WTC11 (cell line): ENCODE measurements around the gene BABAM2. TPM values are rescaled to one million over a fixed set of nuclear protein-coding genes. Genes with fewer than 3 reads are reported as not detected.

Experiments
- ATAC-seq: fragments of 200-7000 bp; cut with Tn5 transposase; 2 replicates; pipeline ENCODE4 v1.10.0; 2021; ENCODE audit warnings: mild to moderate bottlenecking, moderate library complexity
- CTCF ChIA-PET: fragments of 300-600 bp; sonication (Branson Sonifier 250); formaldehyde crosslinking; loops from one replicate; lab custom pipeline; 2021; ENCODE audit warnings: antibody characterized with exemption; lab: Charles Lee
- POLR2A ChIA-PET: fragments of 350-600 bp; sonication (Branson Sonifier 250); formaldehyde crosslinking; loops from one replicate; lab custom pipeline; 2021; ENCODE audit warnings: antibody characterized with exemption; lab: Charles Lee
- DNase-seq: peaks from one replicate; pipeline ENCODE4 v3.0.0; 2021; ENCODE audit warnings: low spot score
- H3K27ac Mint-ChIP-seq: 2 replicates; pipeline ENCODE4 v1.8.0; 2021; ENCODE audit warnings: mixed read lengths
- H3K27me3 Mint-ChIP-seq: 2 replicates; pipeline ENCODE4 v1.8.0; 2021; ENCODE audit warnings: low read depth, mild to moderate bottlenecking, moderate library complexity, mixed read lengths
- H3K36me3 Mint-ChIP-seq: 2 replicates; pipeline ENCODE4 v1.8.0; 2021; ENCODE audit warnings: mixed read lengths
- H3K4me1 Mint-ChIP-seq: 2 replicates; pipeline ENCODE4 v1.8.0; 2022; ENCODE audit warnings: mixed read lengths
- H3K4me3 Mint-ChIP-seq: 2 replicates; pipeline ENCODE4 v1.8.0; 2021; ENCODE audit warnings: mild to moderate bottlenecking, moderate library complexity, mixed read lengths
- H3K9me3 Mint-ChIP-seq: 2 replicates; pipeline ENCODE4 v1.8.0; 2021; ENCODE audit warnings: mixed read lengths
- AR ChIP-seq: fragments of 250-450 bp; sonication (Bioruptor Pico); IDR thresholded peaks from 2 replicates; pipeline ENCODE4 v1.9.0; 2021; ENCODE audit warnings: mild to moderate bottlenecking
- ELF4 ChIP-seq: sonication (generic); formaldehyde crosslinking; IDR thresholded peaks from 2 replicates; pipeline ENCODE4 v1.8.1; 2022; ENCODE audit warnings: low read depth, mild to moderate bottlenecking, moderate library complexity, missing genetic modification reagents
- EMX1 ChIP-seq: fragments of 250-450 bp; sonication (Bioruptor Pico); IDR thresholded peaks from 2 replicates; pipeline ENCODE4 v1.8.0; 2021; ENCODE audit warnings: mild to moderate bottlenecking
- FOXK1 ChIP-seq: sonication (generic); formaldehyde crosslinking; IDR thresholded peaks from 2 replicates; pipeline ENCODE4 v1.8.0; 2022; ENCODE audit warnings: mild to moderate bottlenecking, moderate library complexity, missing genetic modification reagents
- FOXP1 ChIP-seq: sonication (generic); formaldehyde crosslinking; IDR thresholded peaks from 2 replicates; pipeline ENCODE4 v1.8.0; 2022; ENCODE audit warnings: missing genetic modification reagents, mild to moderate bottlenecking, moderate library complexity, borderline replicate concordance
- GRHL2 ChIP-seq: fragments of 250-450 bp; sonication (Bioruptor Pico); IDR thresholded peaks from 2 replicates; pipeline ENCODE4 v1.8.0; 2022; ENCODE audit warnings: mild to moderate bottlenecking, moderate library complexity; ENCODE audit not compliant: insufficient replicate concordance, severe bottlenecking
- JUN ChIP-seq: sonication (generic); formaldehyde crosslinking; IDR thresholded peaks from 2 replicates; pipeline ENCODE4 v1.8.0; 2023; ENCODE audit warnings: mild to moderate bottlenecking, missing genetic modification reagents
- MAX ChIP-seq: sonication (generic); formaldehyde crosslinking; IDR thresholded peaks from 2 replicates; pipeline ENCODE4 v1.8.0; 2022; ENCODE audit warnings: mild to moderate bottlenecking, missing genetic modification reagents
- NR2C2 ChIP-seq: sonication (generic); formaldehyde crosslinking; IDR thresholded peaks from 2 replicates; pipeline ENCODE4 v1.8.0; 2022; ENCODE audit warnings: mild to moderate bottlenecking, missing genetic modification reagents
- SMAD3 ChIP-seq: sonication (generic); formaldehyde crosslinking; IDR thresholded peaks from 2 replicates; pipeline ENCODE4 v1.8.0; 2022; ENCODE audit warnings: missing genetic modification reagents, mild to moderate bottlenecking, borderline replicate concordance
- SP1 ChIP-seq: sonication (generic); formaldehyde crosslinking; conservative IDR thresholded peaks from 2 replicates; pipeline ENCODE4 v1.8.1; 2022; ENCODE audit warnings: missing genetic modification reagents
- TEAD4 ChIP-seq: sonication (generic); formaldehyde crosslinking; IDR thresholded peaks from 2 replicates; pipeline ENCODE4 v1.8.0; 2022; ENCODE audit warnings: mild to moderate bottlenecking, missing genetic modification reagents
- ZNF138 ChIP-seq: sonication (generic); formaldehyde crosslinking; conservative IDR thresholded peaks from 2 replicates; pipeline ENCODE4 v1.8.1; 2022; ENCODE audit warnings: mild to moderate bottlenecking, moderate library complexity, missing genetic modification reagents
- ZNF219 ChIP-seq: sonication (generic); formaldehyde crosslinking; IDR thresholded peaks from 2 replicates; pipeline ENCODE4 v1.8.0; 2023; ENCODE audit warnings: missing genetic modification reagents, mild to moderate bottlenecking, borderline replicate concordance
- ZNF317 ChIP-seq: sonication (generic); formaldehyde crosslinking; IDR thresholded peaks from 2 replicates; pipeline ENCODE4 v1.8.1; 2023; ENCODE audit warnings: low read depth, mild to moderate bottlenecking, moderate library complexity, missing genetic modification reagents, borderline replicate concordance
- ZNF396 ChIP-seq: fragments of 250-450 bp; sonication (Bioruptor Pico); IDR thresholded peaks from 2 replicates; pipeline ENCODE4 v1.8.0; 2021; ENCODE audit warnings: mild to moderate bottlenecking, moderate library complexity, borderline replicate concordance
- ZSCAN18 ChIP-seq: fragments of 250-450 bp; sonication (Bioruptor Pico); IDR thresholded peaks from 2 replicates; pipeline ENCODE4 v2.1.2; 2022; ENCODE audit warnings: mild to moderate bottlenecking, moderate library complexity
- total RNA-seq: library from RNA; stranded (reverse); gene quantifications from 3 replicates; pipeline ENCODE4 v1.2.3, GENCODE V29; 2021
- TF ChIP-seq, protein P1 (sequence below): sonication (generic); formaldehyde crosslinking; IDR thresholded peaks from 2 replicates; pipeline ENCODE4 v1.8.0; 2023; ENCODE audit warnings: mild to moderate bottlenecking, missing genetic modification reagents
- TF ChIP-seq, protein P2 (sequence below): fragments of 250-450 bp; sonication (Bioruptor Pico); conservative IDR thresholded peaks from 2 replicates; pipeline ENCODE4 v1.9.0; 2021; ENCODE audit warnings: mild to moderate bottlenecking
- TF ChIP-seq, protein P3 (sequence below): sonication (generic); formaldehyde crosslinking; IDR thresholded peaks from 2 replicates; pipeline ENCODE4 v1.8.1; 2023; ENCODE audit warnings: mild to moderate bottlenecking, missing genetic modification reagents, moderate library complexity
- TF ChIP-seq, protein P4 (sequence below): sonication (generic); formaldehyde crosslinking; IDR thresholded peaks from 2 replicates; pipeline ENCODE4 v1.8.1; 2022; ENCODE audit warnings: low read depth, missing genetic modification reagents, borderline replicate concordance

Gene BABAM2
- total RNA-seq, 1 experiment from 2014 or later: 16.5 TPM

- Mint-ChIP-seq H3K27ac (peak overlapping the region; percentile 51; the same call in 1 of the 2 replicates), H3K4me3 (no peak overlapping the region), H3K36me3 (no peaks in the 10 kb centered on the region), H3K4me1 (peaks cover 29% of the 10 kb centered on the region), H3K9me3 (no peaks in the 10 kb centered on the region), H3K27me3 (no peaks in the 10 kb centered on the region)
- ChIA-PET POLR2A (no interaction called here), CTCF (no interaction called here)
- DNase-seq (no peak), ATAC-seq (no peak)
- TF ChIP-seq NR2C2 (CRISPR knock-in tag) (no peak), ZNF138 (CRISPR knock-in tag) (no peak), FOXP1 (no peak), ZNF219 (CRISPR knock-in tag) (no peak)
- TF ChIP-seq, protein P1, sequence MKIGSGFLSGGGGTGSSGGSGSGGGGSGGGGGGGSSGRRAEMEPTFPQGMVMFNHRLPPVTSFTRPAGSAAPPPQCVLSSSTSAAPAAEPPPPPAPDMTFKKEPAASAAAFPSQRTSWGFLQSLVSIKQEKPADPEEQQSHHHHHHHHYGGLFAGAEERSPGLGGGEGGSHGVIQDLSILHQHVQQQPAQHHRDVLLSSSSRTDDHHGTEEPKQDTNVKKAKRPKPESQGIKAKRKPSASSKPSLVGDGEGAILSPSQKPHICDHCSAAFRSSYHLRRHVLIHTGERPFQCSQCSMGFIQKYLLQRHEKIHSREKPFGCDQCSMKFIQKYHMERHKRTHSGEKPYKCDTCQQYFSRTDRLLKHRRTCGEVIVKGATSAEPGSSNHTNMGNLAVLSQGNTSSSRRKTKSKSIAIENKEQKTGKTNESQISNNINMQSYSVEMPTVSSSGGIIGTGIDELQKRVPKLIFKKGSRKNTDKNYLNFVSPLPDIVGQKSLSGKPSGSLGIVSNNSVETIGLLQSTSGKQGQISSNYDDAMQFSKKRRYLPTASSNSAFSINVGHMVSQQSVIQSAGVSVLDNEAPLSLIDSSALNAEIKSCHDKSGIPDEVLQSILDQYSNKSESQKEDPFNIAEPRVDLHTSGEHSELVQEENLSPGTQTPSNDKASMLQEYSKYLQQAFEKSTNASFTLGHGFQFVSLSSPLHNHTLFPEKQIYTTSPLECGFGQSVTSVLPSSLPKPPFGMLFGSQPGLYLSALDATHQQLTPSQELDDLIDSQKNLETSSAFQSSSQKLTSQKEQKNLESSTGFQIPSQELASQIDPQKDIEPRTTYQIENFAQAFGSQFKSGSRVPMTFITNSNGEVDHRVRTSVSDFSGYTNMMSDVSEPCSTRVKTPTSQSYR (CRISPR knock-in tag): no peak
Observed at GRCh38 chr2:28296904-28297303, 406.4 kb downstream of the BABAM2 start.

- CTCF ChIA-PET: no interaction called here
- Mint-ChIP-seq H3K4me1 (peaks cover 29% of the 10 kb centered on the region), H3K9me3 (no peaks in the 10 kb centered on the region), H3K36me3 (no peaks in the 10 kb centered on the region), H3K27ac (peak overlapping the region; percentile 37; the same call in 1 of the 2 replicates), H3K4me3 (no peak overlapping the region), H3K27me3 (no peaks in the 10 kb centered on the region)
- no peak for ATAC-seq
- TF ChIP-seq EMX1 (CRISPR knock-in tag) (no peak), GRHL2 (CRISPR knock-in tag) (no peak), FOXK1 (CRISPR knock-in tag) (no peak), MAX (CRISPR knock-in tag) (no peak), JUN (no peak), AR (CRISPR knock-in tag) (no peak)
- TF ChIP-seq, protein P2, sequence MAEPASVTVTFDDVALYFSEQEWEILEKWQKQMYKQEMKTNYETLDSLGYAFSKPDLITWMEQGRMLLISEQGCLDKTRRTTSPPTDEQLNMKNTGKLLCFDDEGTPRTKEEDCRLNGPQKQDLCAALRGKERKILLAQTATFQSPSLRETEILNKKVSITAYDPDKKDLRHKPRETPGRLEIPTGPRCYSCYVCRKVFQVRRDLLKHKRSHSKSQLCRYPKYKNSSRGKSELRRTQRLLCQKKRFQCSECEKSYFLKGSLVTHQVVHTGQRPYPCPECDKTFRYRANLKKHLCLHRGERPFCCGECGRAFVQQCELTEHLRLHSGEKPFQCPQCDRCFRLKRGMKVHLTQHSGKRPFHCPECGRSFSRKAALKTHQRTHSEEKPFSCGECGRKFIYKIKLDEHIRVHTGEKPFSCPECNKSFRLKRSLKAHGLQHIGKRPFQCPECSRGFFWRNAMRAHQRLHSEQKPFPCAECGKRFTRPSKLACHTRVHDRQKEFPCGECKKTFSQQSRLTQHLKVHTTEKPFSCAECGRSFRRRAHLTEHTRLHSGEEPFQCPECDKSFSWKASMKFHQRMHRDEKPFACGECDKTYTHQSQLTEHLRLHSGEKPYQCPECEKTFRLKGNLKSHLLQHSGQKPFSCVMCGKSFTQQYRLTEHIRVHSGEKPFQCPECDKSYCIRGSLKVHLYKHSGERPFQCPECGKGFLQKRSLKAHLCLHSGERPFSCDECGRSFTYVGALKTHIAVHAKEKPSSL (CRISPR knock-in tag): no peak
- DNase-seq: no peak
- POLR2A ChIA-PET: no interaction called here
Observed at GRCh38 chr2:28297531-28297930, 407.0 kb downstream of the BABAM2 start.

GRCh38 chr2:28298406-28298805, 407.9 kb downstream of the BABAM2 start:
- Mint-ChIP-seq H3K4me1 (peaks cover 29% of the 10 kb centered on the region), H3K27me3 (no peaks in the 10 kb centered on the region), H3K36me3 (no peaks in the 10 kb centered on the region), H3K4me3 (no peak overlapping the region), H3K27ac (peak overlapping the region; percentile 89; the same call in 1 of the 2 replicates), H3K9me3 (no peaks in the 10 kb centered on the region)
- no peak for DNase-seq
- ATAC-seq: no peak
- CTCF ChIA-PET: interaction anchor here (0.5 kb wide), 1 partner anchor 93 kb away, joined by 3 read pairs; no protein-coding TSS in a partner anchor
- POLR2A ChIA-PET: no interaction called here
- no peak for TF ChIP-seq ZNF396 (CRISPR knock-in tag)
- no peak for TF ChIP-seq TEAD4
- TF ChIP-seq ZSCAN18: no peak
- TF ChIP-seq ELF4 (CRISPR knock-in tag): no peak
- no peak for TF ChIP-seq FOXP1
- TF ChIP-seq ZNF317 (CRISPR knock-in tag): no peak
- TF ChIP-seq SMAD3 (CRISPR knock-in tag): no peak
- TF ChIP-seq, protein P3, sequence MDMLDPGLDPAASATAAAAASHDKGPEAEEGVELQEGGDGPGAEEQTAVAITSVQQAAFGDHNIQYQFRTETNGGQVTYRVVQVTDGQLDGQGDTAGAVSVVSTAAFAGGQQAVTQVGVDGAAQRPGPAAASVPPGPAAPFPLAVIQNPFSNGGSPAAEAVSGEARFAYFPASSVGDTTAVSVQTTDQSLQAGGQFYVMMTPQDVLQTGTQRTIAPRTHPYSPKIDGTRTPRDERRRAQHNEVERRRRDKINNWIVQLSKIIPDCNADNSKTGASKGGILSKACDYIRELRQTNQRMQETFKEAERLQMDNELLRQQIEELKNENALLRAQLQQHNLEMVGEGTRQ (CRISPR knock-in tag): no peak
- TF ChIP-seq, protein P4, sequence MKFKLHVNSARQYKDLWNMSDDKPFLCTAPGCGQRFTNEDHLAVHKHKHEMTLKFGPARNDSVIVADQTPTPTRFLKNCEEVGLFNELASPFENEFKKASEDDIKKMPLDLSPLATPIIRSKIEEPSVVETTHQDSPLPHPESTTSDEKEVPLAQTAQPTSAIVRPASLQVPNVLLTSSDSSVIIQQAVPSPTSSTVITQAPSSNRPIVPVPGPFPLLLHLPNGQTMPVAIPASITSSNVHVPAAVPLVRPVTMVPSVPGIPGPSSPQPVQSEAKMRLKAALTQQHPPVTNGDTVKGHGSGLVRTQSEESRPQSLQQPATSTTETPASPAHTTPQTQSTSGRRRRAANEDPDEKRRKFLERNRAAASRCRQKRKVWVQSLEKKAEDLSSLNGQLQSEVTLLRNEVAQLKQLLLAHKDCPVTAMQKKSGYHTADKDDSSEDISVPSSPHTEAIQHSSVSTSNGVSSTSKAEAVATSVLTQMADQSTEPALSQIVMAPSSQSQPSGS: no peak
- no peak for TF ChIP-seq SP1 (CRISPR knock-in tag)
